Hypothalamus (tissue), 51 donors: ENCODE results near the gene ZNF362.

Experiments
- DNase-seq, 51 donors: peaks; one replicate each; lab custom pipeline; 2025; lab: John Stamatoyannopoulos, UW

ZNF362 gene

DNA sequence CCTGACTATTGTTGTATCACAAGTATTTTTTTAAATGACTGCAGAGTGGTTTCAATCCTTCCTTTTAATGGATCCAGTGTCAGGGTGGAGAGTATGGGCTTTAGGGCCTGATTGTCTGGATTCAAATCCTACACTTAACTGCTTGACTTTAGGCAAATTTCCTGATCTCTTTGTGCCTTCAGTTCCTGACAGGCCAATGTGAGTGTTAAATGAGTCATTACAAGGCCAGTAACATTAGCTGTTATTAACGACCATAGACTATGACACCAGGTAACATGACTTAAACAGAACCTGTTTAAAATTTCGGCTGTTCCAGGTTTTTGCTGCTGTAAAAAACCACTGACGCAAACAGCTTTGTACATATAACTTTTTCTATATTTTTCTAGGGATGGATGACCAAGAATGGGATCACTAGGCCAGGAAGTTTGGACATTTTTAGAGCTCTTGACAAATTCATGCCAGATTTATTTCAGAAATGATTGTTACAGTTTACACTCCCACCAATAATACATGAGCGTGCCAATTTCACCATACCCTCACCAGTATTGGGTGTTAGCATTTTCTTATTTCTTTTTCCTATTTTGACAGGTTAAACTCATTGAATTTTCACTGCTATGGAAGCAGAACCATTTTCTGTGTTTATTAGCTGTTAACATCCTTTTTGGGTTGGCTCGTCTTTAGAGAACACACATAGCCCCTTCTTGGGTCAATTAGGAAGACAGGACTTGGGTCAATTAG is 11.3 kb downstream of the ZNF362 start:
- DNase-seq: no peak

DNA sequence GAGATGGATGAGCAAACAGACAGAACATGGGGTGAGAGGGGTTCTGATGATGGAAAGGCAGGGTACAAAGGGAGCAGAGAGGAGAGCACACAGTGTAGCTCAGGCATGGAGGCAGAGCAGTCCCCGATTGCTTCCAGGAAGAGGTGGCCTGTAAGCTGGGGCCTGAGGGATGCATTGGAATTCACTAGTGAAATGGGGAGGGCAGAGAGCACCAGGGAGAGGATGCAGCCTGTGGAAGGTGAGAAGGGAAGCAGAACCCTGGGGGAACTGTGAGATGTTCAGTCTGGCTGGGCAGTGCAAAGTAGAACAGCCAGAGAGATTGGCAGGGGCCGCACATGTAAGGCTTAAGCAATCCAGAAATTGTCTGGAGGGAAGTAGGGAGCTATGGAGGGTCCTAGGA is 12.2 kb downstream of the ZNF362 start:
- no peak for DNase-seq

DNA sequence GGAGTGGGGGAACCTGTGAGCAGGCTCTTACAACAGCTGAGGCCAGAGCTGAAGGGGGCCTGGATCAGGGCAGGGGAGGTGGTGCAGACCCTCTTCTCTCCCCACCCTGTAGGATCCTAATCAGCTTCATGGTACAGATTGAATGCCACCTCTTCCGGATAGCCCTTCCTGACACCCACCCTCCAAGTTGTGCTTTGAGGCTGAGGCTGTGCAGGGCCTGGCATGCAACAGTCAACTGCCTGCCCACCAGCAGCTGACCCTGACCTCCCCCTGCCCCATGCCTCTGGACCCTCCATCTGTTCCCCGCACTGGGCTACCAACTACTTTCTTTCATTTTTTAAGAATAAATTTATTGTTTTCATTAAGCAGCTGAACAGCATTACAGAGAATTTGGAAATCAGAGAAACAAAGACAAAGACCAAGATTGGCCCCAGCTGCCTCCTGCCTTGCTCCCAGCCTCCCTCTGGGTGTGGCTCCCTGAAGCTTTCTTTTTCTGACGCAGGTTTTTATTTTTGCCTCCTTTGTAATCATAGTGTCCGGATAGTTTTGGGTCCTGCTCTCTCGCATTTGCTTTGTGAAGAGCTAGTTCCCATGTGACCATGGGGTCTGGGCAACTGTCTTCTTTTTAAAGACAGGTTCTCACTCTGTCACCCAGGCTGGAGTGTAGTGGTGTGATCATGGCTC is 12.8 kb downstream of the ZNF362 start:
- DNase-seq: no peak

- DNase-seq: no peak
Measured at GRCh38 chr1:33269621-33270020, 13.3 kb downstream of the ZNF362 start.

- no peak for DNase-seq
Measured at GRCh38 chr1:33270379-33270778, 14.1 kb downstream of the ZNF362 start.

- no peak for DNase-seq
Measured at GRCh38 chr1:33270808-33271465, 14.6 kb downstream of the ZNF362 start.

DNA sequence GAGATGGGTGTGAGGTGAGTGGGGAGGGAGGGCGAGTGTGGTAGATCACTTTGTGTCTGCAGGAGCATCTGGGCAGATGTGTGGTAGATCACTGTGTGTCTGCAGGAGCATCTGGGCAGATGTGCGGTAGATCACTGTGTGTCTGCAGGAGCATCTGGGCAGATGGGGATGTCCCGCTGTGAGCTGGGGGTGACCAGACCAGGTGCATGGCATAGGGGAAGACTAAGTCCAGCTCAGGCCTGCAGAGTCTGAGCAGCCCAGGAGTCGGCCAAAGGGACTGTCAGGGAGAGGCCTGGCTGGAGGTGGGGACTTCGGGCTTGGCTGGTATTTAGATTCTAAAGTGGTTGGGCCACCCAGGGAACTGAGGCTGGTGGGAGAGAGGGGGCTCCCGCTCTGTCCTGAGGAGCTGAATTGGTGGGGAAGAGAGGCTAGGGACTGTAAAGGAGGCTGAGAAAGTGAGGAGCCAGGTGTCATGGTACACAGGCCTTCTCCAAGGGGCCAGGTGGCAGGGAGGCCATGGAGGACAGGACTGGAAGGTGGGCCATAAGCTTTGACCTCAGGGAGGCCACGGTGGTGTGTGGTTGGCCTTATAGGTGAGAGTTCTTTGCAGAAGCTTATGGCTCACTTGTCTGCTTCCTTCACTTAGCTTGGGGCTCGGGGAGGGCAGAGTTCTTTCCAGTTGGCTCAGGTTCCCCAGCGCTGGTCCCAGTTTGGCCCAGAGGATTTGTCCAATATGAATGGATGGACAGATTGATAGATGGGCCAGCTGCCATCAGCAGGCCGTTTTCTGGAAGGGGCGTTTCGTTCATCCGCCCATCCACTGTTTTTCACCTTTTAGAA is 15.6 kb downstream of the ZNF362 start:
- no peak for DNase-seq

- DNase-seq: no peak
Measured at GRCh38 chr1:33272509-33272908, 16.2 kb downstream of the ZNF362 start.

GRCh38 chr1:33272930-33273329 is 16.6 kb downstream of the ZNF362 start:
- no peak for DNase-seq

DNA sequence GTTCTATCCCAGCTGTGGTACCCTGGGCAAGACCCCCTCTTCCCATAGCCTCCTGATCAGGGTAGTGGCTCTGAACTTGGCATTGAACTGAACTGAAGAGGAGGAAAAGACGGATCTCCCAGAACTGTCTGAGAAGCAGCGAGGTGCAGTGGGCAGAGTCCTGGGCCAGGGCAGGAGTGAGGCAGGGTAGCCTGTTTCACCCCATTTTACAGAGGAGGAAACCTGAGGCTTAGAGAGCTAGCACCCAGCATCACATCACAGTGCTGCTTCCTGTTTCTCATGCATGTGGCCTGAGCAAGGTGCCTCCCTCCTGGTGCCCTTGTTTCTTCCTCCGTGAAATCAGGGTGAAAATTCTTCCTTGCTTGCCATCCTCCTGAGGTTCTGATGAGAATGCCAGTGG is 17.1 kb downstream of the ZNF362 start:
- no peak for DNase-seq

DNA sequence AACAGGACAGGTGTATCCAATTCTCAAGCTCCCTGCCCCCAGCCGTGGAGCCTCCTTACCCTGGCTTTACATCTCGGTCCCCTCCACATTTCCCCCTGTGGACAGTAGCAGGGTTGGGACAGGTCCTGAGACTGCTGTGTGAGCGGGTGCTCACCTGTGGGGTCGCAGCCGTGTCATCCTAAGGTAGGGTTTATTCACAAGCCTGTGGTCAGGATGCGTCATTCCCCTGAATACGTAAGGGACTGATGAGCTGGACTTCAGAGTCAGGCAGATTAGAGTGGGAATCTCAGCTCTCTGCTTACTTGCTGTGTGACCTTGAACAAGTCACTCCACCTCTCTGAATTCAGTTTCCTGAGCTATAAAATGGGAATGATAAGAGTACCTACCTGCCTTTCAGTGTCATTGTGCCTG is 17.7 kb downstream of the ZNF362 start:
- no peak for DNase-seq

GRCh38 chr1:33274446-33274845 is 18.2 kb downstream of the ZNF362 start:
- no peak for DNase-seq

GRCh38 chr1:33275195-33275594 is 18.9 kb downstream of the ZNF362 start:
- DNase-seq: no peak

GRCh38 chr1:33275706-33276572 is 19.6 kb downstream of the ZNF362 start:
- DNase-seq: no peak

- DNase-seq: no peak
Measured at GRCh38 chr1:33276573-33277298, 20.4 kb downstream of the ZNF362 start.

DNA sequence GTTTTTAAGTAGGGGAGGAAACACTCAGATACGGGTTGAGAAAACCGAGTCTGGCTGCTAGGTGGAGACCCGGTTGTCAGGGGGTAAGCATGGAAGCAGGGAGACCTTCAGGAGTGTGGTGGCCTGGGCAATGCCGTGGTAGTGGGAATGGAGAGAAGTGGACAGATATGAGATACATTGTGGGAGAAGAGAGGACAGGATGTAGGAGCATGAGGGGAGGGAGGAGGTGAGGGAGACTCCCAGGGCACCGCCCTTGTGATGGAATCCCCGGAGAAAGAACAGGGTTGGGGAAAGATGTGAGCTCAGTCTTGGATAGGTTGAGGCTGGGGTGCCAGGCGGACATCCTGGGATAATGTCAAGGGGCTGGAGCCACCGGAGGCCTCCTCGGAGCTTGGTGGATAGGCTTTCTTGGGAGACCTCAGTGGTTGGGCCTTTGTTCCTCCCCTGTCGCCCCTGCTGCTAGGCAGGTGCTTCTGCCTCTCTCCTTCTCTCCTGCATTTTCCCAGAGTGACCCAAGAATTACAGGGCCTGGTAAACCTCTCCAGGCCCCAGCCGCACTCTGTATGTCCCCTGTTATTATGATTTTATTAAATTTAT is 21.3 kb downstream of the ZNF362 start:
- DNase-seq: no peak

GRCh38 chr1:33280091-33280661 is 23.9 kb downstream of the ZNF362 start:
- no peak for DNase-seq

DNA sequence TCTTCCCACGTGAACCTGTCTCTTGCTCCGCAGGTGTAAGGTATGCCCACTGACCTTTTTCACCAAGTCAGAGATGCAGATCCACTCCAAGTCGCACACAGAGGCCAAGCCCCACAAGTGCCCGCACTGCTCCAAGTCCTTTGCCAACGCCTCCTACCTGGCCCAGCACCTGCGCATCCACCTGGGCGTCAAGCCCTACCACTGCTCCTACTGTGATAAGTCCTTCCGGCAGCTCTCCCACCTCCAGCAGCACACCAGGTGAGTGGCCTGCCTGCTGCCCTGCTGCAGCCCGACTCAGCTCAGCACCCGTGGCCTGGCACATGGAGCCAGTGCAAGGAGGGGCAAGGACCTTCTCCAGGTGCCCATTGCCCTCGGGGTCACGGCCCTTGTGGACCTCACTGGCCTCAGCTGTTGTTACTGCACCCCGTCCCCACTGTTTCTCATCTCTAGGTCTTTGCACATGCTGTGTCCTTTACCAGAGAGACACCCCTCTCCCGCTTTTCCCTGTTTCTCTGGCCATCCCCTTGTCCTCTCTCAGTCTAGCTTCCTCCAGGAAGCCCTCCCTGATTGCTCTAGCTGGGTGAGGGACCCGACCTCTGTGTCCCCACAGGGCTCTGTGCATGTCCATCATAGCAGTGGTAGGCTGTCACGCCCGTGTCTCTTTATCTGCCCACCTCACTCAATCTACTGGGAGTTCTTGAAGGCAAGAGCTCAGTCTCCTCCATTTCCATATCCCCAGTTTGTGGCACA is 25.4 kb downstream of the ZNF362 start:
- DNase-seq: no peak
